GM11168 (cell line): Measurements from ENCODE around the gene DBNDD1.
"Not testable (repeated sequence)": the region's sequence is repeated elsewhere in the genome, so short reads cannot be mapped to it uniquely, and the experiment has no call there.

Source experiments
- in situ Hi-C: fragments of 300-500 bp; cut with MboI; formaldehyde crosslinking; loops from one replicate; pipeline ENCODE4 v1.12.0; 2022; ENCODE audit warnings: low sequenced_read_pairs; ENCODE audit not compliant: unreplicated experiment

The DBNDD1 gene, protein sequence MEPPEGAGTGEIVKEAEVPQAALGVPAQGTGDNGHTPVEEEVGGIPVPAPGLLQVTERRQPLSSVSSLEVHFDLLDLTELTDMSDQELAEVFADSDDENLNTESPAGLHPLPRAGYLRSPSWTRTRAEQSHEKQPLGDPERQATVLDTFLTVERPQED

DNA sequence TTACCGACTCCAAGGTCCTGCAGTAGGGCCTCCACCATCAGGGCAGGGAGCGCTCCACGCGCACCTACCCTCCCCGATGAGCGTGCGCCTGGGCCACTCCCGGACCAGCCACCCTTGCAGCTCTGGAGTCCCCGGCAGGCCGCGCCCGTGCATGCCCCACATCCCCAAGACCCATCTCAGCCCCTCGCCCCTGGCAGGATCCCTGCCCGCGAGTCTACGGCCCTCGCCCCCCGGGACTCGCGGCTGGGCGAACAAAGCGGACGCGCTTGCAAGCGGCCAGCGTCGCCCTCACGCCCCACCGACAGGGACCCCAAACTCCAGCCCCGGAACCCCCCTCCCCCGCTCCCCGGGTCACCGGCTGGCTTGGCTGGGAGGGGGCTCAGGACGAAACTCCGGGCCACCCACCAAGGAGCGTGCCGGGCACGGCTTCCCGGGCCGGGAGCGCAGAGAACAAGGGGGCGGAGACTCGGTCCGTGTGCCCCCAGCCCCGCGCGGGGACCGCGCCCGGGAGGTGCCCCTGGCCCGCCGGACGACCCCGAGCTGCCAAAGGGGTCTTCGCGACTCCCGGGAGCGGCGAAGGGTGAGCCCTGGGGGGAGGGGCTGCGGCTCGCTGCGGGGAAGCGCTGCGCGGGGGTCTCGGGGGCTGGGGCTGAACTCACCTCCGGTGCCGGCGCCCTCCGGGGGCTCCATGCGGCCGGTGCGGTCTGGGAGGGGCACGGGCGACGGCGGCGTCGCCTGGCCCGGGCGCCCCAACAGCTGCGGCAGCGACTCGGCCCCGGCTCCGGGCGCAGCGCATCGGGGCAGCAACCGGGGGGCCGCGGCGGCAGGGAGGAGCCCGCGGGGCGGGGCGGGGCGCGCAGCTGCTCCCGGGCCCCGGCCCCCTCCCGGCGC lies at the start of gene DBNDD1:
DBNDD1 (minus strand) TSS at position 805 of the 891 bp plus-strand sequence; CDS start at position 690, 115 bp downstream.
- in situ Hi-C loops, result no loop called here

DNA sequence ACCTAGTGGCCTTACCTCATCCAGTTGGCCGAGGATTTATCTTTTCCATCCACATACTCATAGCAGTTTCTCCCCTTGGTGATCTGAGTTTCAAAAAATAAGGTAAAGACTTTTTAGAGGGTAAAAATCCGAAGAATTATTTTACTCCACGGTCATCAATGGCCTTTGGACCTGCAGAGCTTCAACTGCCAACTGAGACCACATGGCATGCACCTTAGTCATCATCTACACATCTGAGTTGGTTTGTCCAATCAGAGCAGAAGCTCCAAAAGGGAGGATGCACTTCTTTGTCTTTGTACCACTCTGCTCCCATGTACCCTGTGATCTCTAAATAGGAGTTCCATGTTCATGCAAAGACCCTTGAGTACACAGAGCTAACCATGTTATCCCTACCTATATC lies 42.2 kb upstream of the DBNDD1 start:
- in situ Hi-C loops, result no loop called here

DNA sequence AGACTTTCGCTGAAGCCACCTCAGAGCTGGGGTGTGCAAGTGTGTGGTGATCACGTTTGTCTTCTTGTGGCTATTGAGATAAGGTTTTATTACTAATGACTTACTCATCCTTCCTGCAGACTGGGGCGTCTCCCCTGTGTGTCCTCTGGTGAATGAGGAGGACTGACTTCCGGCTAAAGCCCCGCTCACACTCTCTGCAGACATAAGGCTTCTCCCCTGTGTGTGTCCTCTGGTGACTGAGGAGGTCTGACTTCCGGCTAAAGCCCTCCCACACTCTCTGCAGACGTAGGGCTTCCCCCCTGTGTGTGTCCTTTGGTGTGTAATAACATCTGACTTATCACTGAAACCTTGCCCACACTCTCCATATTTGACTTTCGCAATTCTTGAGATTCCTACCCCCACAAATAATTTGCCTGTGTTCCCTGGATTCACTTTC lies 38.5 kb upstream of the DBNDD1 start:
- in situ Hi-C loops, result no loop called here

DNA sequence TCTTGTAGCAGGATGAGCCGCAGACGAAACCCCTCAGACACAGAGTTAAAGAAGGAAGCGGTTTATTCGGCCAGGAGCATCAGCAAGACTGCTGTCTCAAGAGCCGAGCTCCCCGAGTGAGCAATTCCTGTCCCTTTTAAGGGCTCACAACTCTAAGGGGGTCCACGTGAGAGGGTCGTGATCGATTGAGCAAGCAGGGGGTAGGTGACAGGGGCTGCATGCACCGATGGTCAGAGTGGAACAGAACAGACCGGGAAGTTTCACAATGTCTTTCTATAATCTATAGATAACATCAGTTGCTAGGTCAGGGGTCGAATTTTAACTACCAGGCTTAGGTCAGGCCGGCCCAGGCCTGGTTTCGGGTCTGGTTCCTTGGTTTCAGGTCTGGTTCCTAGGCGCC lies 37.3 kb upstream of the DBNDD1 start:
- in situ Hi-C loops, result not testable (repeated sequence)

DNA sequence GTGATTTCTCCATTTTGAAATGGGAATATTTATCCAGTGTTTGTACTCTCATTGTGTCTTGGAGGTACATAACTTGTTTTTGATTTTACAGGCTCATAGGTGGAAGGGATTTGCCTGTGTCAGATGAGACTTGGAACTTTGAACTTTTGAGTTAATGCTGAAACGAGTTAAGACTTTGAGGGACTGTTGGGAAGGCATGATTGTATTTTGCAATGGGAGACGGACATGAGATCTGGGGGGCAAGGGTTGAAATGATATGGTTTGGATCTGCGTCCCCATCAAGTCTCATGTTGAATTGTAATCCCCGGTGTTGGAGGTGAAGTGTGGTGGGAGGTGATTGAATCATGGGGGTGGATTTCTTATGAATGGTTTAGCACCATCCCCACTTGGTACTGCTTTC lies 36.1 kb upstream of the DBNDD1 start:
- in situ Hi-C loops, result no loop called here

DNA sequence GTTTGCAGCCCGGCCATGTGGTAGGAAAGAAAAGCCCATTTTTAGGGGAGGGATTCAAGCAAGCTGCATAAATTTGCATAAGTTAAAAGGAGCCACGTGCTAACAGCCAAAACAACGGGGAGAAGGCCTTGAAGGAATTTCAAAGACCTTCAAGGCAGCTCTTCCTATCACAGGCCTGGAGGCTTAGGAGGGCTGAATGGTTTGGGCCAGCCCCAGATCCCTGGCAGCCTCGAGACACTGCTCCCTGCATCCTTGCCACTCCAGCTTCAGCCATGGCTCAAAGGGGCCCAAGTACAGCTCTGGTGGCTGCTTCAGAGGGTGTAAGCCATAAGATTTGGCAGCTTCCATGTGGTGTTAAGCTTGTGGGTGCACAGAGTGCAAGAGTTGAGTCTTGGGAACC lies 35.3 kb upstream of the DBNDD1 start:
- in situ Hi-C loops, result no loop called here

DNA sequence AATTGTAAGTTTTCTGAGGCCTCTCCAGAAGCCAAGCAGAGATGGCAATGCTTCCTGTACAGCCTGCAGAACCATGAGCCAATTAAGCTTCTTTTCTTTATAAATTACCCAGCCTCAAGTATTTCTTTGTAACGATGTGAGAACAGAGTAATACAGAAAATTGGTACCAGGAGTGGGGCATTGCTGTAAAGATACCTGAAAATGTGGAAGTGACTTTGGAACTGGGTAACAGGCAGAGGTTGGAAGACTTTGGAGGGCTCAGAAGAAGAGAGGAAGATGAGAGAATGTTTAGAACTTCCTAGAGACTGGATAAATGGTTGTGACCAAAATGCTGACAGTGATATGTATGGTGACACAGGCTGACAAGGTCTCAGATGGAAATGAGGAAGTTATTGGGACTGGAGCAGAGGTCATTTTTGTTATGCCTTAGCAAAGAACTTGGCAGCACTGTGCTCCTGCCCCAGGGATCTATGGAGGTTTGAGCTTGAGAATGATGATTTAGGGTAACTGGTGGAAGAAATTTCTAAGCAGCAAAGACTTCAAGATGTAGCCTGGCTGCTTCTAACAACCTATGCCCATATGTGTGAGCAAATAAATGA lies 34.7 kb upstream of the DBNDD1 start:
- in situ Hi-C loops, result no loop called here

DNA sequence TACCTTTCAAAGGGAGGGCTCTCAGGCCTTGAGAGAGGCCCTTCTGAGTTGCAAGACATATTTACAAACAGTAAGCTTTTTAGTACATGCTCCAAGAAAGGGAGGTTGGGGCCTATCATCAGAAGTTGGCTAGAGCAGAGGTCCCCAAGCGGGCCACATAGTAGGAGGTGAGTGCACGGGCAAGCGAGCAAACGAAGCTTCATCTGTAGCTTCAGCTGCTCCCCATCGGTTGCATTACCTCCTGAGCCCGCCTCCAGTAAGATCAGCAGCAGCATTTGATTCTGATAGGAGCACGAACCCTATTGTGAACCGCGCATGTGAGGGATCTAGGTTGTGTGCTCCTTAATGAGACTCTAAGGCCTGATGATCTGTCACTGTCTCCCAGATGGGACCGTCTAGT lies 31.7 kb upstream of the DBNDD1 start:
- in situ Hi-C loops, result no loop called here

DNA sequence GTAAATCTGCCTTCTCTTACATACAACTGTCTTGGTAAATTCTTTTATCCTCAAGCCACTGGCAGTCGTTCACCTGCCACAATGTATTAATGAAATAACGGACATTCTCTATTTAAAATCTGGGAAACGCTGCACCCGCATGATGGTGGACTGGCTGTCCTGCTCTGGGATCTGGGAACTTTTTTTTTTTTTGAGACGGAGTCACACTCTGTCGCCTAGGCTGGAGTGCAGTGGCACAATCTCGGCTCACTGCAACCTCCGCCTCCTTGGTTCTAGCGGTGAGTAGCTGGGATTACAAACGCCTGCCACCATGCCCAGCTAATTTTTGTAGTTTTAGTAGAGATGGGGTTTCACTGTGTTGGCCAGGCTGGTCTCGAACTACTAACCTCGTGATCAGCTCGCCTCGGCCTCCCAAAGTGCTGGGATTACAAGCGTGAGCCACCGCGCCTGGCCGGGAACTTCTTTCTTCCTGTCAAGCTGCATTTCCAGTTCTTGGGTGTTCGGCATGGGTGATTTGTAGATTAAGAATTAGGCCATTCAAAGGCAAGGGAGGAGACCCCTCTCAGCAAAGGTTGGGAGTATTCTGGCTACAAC lies 29.6 kb upstream of the DBNDD1 start:
- in situ Hi-C loops, result no loop called here

DNA sequence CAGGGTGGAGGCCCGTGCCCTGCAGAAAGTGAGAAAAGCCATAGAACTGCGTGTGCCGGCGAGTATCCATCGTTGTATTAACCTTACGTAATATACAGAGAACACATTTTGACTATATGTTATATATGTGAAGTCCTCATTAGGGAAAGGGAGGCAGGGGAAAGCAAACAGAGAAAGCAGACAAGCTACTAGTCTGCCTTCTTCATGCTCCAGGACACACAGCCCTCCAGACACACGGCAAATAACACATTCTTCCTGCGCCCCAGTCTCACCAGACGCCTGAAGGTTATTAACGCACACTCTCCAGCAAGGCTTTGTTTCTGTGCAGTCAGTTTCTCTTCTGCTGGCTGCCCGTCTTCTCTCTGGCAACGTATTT lies 29.1 kb upstream of the DBNDD1 start:
- in situ Hi-C loops, result no loop called here

DNA sequence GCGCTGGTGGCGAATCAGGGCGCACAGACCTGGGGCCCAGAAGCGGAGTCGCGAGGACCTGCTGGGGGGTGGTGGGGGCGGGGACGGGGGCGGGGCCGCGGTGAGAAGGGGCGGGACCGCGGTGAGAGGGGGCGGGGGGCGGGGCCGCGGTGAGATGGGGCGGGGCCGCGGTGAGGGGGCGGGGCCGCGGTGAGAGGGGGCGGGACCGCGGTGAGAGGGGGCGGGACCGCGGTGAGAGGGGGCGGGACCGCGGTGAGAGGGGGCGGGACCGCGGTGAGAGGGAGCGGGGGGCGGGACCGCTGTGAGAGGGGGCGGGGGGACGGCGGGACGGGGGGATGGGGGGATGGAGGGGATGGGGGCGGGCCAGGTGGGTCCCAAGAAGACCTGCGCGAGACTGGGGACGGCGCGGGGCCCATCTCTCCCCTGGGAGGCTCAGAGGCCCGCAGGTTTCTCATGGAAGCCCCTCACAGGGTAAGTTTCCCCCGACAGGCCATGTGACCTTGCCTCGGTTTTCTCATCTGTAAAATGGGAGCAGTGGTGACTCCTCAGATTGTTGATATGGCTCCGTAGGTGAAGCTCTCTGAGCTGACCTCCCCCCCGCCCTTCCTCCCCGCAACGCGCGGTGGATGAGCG lies 28.6 kb upstream of the DBNDD1 start:
- in situ Hi-C loops, result no loop called here

DNA sequence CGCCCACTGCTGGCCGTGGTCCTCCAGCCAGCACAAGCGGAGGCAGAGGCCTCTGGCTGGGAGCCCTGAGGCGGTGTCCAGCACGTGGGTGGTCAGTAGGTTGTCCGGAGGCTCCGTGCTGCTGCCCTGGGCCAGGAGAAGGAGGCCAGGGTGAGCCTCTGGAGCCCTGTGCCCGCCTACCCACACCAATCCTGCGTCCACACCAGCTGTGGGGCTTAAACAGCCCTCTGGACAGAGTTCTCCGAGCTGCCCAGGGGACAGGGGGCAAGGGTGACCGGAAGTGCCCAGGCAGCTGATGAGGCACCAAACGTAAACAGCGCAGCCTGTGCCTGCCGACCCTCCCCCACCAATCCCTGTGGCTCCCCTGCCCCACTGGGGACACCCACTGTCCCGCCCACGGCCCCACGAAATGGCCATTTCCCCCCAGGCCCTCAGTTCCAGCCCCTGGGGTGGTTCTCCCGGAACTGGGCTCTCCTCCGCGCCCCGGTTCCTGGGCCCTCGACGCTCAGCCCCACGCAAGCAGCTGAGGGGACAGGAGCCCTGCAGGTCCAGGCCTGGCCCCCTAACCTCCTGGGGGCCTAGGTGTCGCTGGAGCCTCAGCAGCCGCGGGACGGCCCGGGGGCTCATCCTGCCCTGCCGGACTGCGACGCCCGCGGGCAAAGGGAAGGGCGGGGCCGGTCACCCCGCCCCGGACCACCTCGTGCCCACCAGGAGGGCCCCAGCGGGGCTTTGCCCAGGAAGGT lies 27.9 kb upstream of the DBNDD1 start:
- in situ Hi-C loops, result no loop called here

DNA sequence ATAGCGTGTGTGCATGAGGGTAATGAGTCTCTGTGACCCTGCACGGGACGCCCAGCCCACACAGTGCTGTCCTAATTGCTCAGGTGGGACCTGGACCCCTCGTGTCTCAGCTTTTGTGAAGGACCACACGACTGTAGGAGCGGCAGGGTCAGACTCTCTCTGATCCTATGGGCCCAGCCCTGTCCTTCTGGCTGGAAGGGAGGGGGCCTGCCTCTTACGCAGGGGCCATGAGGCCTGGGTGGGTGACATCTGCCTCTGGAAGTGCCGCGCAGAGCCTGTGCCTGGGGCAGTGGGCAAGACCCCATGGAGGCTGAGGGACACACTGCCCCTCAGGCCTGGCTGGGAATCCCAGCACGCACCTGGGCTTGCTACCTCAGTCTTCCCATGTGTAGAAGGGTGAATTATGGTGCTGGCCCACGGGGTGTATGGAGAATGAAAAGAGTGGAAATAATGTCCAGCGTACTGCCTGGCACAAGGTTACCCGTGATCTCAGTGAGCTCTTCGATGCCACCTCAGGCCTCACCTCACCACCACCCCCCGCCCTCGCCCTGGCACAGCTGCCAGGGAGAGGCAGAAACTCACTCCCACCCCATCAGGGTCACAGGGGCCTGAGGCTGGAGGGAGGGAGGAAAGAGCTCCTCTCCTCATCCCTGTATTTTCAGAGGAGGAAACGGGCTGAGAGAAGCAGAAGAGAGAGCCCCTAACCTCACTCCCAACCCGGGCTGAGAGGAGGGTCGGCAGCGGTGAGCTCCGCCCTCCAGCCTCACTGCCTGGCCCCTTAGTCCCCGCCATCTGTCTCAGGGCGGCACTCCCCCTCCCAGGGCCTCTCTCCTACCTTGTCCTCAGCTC lies 27.1 kb upstream of the DBNDD1 start:
- in situ Hi-C loops, result no loop called here

DNA sequence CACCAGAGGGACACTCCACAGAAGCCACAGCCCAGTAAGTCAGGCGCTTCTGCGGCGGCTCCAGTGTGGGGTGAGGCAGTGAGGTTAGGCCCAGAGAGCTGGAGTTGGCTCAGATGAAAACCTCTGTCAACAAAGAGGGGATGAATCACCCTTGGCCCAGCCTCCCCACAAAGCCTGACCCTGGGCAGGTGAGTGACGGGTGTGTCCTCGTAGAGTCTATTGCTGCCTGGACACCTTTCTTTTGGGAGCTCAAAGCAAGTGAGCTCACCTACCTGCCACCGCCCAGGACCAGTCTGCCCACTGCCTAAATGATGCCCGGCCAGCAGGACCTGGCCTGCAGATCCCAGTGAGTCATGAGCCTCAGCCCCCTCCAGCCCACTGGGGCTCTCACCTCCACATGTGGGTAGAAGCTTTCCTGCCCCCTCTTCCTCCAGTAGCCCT lies 24.9 kb upstream of the DBNDD1 start:
- in situ Hi-C loops, result no loop called here

DNA sequence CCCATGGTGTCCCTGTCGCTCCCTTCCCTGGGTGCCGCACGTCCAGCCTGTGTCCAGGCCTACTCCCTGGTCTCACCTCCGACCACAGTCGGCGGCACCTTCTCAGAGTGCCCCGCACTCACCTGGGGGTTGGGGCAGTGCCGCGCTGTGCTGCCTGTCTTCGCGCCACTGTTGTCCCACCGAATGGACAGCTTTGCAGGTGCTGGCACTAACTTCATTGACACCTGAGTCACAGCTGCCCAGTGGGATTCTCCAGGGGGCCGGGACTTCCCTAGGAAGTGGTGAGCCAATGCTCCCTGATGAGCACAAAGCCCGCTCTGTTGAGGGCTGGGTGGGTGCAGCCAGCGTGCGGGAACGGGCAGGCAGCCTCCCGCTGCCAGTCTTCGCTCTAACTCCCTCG lies 24.3 kb upstream of the DBNDD1 start:
- in situ Hi-C loops, result no loop called here

DNA sequence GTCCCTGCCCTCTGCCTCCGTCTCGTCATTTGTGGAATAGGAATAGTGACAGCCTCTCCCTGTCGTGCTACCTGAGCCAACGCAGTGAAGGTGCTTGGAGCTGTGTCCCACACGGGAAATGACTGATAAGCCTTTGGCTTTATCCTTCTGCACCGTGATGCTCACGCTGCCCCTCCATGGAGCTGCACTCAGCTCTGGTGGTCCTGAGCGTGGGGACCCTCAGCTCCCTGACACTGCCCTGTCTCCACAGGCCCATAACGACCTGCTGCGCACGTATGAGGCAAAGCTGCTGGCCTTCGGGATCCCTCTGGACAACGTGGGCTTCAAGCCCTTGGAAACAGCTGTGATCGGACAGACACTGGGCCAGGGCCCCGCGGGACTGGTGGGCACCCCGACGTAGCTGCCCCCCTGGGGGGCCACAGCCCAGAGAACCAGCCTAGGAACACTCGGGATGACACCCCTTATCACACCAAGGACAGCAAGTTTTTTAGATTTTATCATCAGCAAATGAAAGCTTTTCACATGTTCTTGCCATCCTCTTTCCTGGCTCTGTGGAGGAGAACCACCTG lies 23.8 kb upstream of the DBNDD1 start:
- in situ Hi-C loops, result no loop called here

DNA sequence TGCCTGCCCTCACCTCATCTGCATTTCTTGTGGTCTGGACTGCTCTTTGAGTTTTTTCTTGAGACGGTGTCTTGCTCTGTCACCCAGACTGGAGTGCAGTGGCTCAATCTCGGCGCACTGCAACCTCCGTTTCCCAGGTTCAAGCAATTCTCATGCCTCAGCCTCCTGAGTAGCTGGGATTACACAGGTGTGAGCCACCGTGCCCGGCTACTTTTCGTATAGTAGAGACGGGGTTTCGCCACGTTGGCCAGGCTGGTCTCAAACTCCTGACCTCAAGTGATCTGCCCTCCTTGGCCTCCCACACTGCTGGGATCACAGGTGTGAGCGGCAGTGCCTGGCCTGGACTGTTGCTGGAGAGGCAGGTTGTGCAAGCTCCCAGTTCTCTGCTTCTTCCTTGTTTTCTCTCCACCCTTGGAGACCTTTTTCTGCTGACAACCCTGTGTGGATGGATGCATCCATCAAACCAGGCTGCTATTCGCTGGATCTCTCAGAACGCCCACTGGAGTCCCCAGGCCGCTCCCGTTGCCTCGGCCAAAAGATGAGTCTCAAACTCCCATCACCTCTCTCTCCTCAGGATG lies 22.7 kb upstream of the DBNDD1 start:
- in situ Hi-C loops, result no loop called here
